Liver (tissue), 9 donors: Measurements from ENCODE around the gene TADA2A. TPM values are rescaled to one million over a fixed set of nuclear protein-coding genes. Genes with fewer than 3 reads are reported as not detected.

Source experiments
- DNase-seq: peaks from one replicate; pipeline ENCODE4 v3.0.0-alpha.2; 2017; ENCODE audit warnings: low spot score
- H3K27ac ChIP-seq, 2 donors: one replicate each; pipeline ENCODE4 v1.7.0; 2013; ENCODE audit warnings: inconsistent platforms in 2 of 2, low read length in 2 of 2, control low read depth in 1 of 2, low read depth in 1 of 2, mild to moderate bottlenecking in 1 of 2
- H3K27me3 ChIP-seq, 4 donors: one replicate each; pipeline versions ENCODE4 v1.6.1 to v1.7.0; 2013; ENCODE audit warnings: low read length in 3 of 4, inconsistent platforms in 1 of 4, mild to moderate bottlenecking in 1 of 4, moderate library complexity in 1 of 4; ENCODE audit not compliant: control insufficient read depth in 4 of 4, insufficient read depth in 4 of 4
- H3K36me3 ChIP-seq, 4 donors: one replicate each; pipeline versions ENCODE4 v1.6.1 to v1.7.0; 2013; ENCODE audit warnings: low read length in 3 of 4, mild to moderate bottlenecking in 3 of 4, low read depth in 1 of 4, moderate library complexity in 1 of 4; ENCODE audit not compliant: control insufficient read depth in 4 of 4, insufficient read depth in 3 of 4
- H3K4me1 ChIP-seq, 4 donors: one replicate each; pipeline versions ENCODE4 v1.6.1 to v1.7.0; 2013; ENCODE audit warnings: low read length in 3 of 4, mild to moderate bottlenecking in 3 of 4, moderate library complexity in 1 of 4; ENCODE audit not compliant: control insufficient read depth in 4 of 4, insufficient read depth in 4 of 4
- H3K4me3 ChIP-seq, 3 donors: one replicate each; pipeline versions ENCODE4 v1.6.1 to v1.7.0; 2013; ENCODE audit warnings: low read length in 3 of 3, control low read depth in 1 of 3, low read depth in 1 of 3, mild to moderate bottlenecking in 1 of 3
- H3K9ac ChIP-seq, 2 donors: one replicate each; pipeline ENCODE4 v1.7.0; 2013; ENCODE audit warnings: low read length in 2 of 2, mild to moderate bottlenecking in 2 of 2, moderate library complexity in 2 of 2, control low read depth in 1 of 2, low read depth in 1 of 2
- H3K9me3 ChIP-seq, 4 donors: one replicate each; pipeline versions ENCODE4 v1.6.1 to v1.7.0; 2013; ENCODE audit warnings: low read length in 3 of 4; ENCODE audit not compliant: control insufficient read depth in 4 of 4
- ATF3 ChIP-seq: IDR thresholded peaks from 2 replicates; pipeline ENCODE4 v1.6.1; 2016; ENCODE audit warnings: antibody characterized with exemption
- CTCF ChIP-seq: fragments of 150-350 bp; IDR thresholded peaks from 2 replicates; pipeline ENCODE4 v1.5.1; 2017; ENCODE audit warnings: improper control_type of control experiment, low read depth, low read length; ENCODE audit not compliant: missing input control
- EGR1 ChIP-seq, 2 donors: IDR thresholded peaks; 2 replicates each; pipeline ENCODE4 v1.6.1; 2016 to 2018; ENCODE audit warnings: antibody characterized with exemption in 2 of 2, low read depth in 2 of 2
- FOXA1 ChIP-seq: IDR thresholded peaks from 2 replicates; pipeline ENCODE4 v1.6.1; 2016; ENCODE audit warnings: antibody characterized with exemption
- FOXA2 ChIP-seq: IDR thresholded peaks from 2 replicates; pipeline ENCODE4 v1.6.1; 2016; ENCODE audit warnings: antibody characterized with exemption
- GABPA ChIP-seq, 2 donors: IDR thresholded peaks in 1 of 2; conservative IDR thresholded peaks in 1 of 2; 2 replicates each; pipeline ENCODE4 v1.6.1; 2016; ENCODE audit warnings: antibody characterized with exemption in 2 of 2, mild to moderate bottlenecking in 1 of 2, moderate library complexity in 1 of 2
- HNF4A ChIP-seq, 2 donors: conservative IDR thresholded peaks; 2 replicates each; pipeline ENCODE4 v1.6.1; 2016; ENCODE audit warnings: antibody characterized with exemption in 2 of 2, mild to moderate bottlenecking in 2 of 2
- HNF4G ChIP-seq: IDR thresholded peaks from 2 replicates; pipeline ENCODE4 v1.6.1; 2016; ENCODE audit warnings: antibody characterized with exemption
- JUND ChIP-seq, 2 donors: IDR thresholded peaks; 2 replicates each; pipeline ENCODE4 v1.6.1; 2016; ENCODE audit warnings: antibody characterized with exemption in 2 of 2
- MAX ChIP-seq: IDR thresholded peaks from 2 replicates; pipeline ENCODE4 v1.6.1; 2016; ENCODE audit warnings: antibody characterized with exemption
- NR2F2 ChIP-seq: IDR thresholded peaks from 2 replicates; pipeline ENCODE4 v1.6.1; 2016; ENCODE audit warnings: antibody characterized with exemption
- RAD21 ChIP-seq, 2 donors: IDR thresholded peaks; 2 replicates each; pipeline ENCODE4 v1.6.1; 2016; ENCODE audit warnings: antibody characterized with exemption in 2 of 2, mild to moderate bottlenecking in 2 of 2
- REST ChIP-seq: IDR thresholded peaks from 2 replicates; pipeline ENCODE4 v1.6.1; 2016; ENCODE audit warnings: antibody characterized with exemption, mild to moderate bottlenecking
- RXRA ChIP-seq, 2 donors: IDR thresholded peaks; 2 replicates each; pipeline ENCODE4 v1.6.1; 2017 to 2018; ENCODE audit warnings: antibody characterized with exemption in 2 of 2, mild to moderate bottlenecking in 1 of 2
- SP1 ChIP-seq: IDR thresholded peaks from 2 replicates; pipeline ENCODE4 v1.6.1; 2018; ENCODE audit warnings: antibody characterized with exemption, mild to moderate bottlenecking
- TAF1 ChIP-seq: conservative IDR thresholded peaks from 2 replicates; pipeline ENCODE4 v1.6.1; 2016; ENCODE audit warnings: antibody characterized with exemption, mild to moderate bottlenecking
- YY1 ChIP-seq: IDR thresholded peaks from 2 replicates; pipeline ENCODE4 v1.6.1; 2016; ENCODE audit warnings: antibody characterized with exemption, mild to moderate bottlenecking
- ZBTB33 ChIP-seq: IDR thresholded peaks from 2 replicates; pipeline ENCODE4 v1.6.1; 2016; ENCODE audit warnings: antibody characterized with exemption
- WGBS: extraction: QIAGEN DNeasy Blood & Tissue Kit; methylation state at CpG from one replicate; pipeline ENCODE4 v1.1.7; 2013; 5-methylcytosine and 5-hydroxymethylcytosine counted together
- polyA plus RNA-seq, 2 donors: library from polyadenylated mRNA; stranded (reverse) in 1 of 2; unstranded in 1 of 2; fragments of 200-250 nt in 1 of 2; fragments of >200 nt in 1 of 2; fragmentation: Nextera tagmentation in 1 of 2; extraction: Ambion mirVana in 1 of 2; gene quantifications; one replicate each; pipeline versions ENCODE4 v1.2.1 to v1.2.3, GENCODE V29; 2013 to 2015
- total RNA-seq, 2 donors: library from RNA; depleted of rRNA; stranded (reverse); fragments of >200 nt; gene quantifications; one replicate each; pipeline ENCODE4 v1.2.3, GENCODE V29; 2014
- donor health status: healthy.
- donor health status: healthy.
- donor health status: healthy.
- donor health status: healthy.
- donor health status: healthy.

Gene TADA2A
- total and polyA plus RNA-seq, 4 donors = 2.8 to 13.4 (median 8.2) TPM

- no peak overlapping the region for H3K9ac ChIP-seq
- DNase-seq = no peak
- no peak overlapping the region for H3K4me3 ChIP-seq
- no peaks in the 10 kb centered on the region for H3K27me3 ChIP-seq
- no peaks in the 10 kb centered on the region for H3K9me3 ChIP-seq
- no peak for TF ChIP-seq EGR1 (IDR thresholded peaks at IDR 0.05; ENCODE audit: low read depth in 2 of 2)
- TF ChIP-seq HNF4A (conservative IDR thresholded peaks at IDR 0.05) = no peak
- no peak for TF ChIP-seq GABPA (IDR thresholded peaks at IDR 0.05 in 1 of 2, conservative IDR thresholded peaks at IDR 0.05 in 1 of 2)
- TF ChIP-seq TAF1 = no peak
- TF ChIP-seq ZBTB33 = no peak
- no peak for TF ChIP-seq SP1
- TF ChIP-seq REST = no peak
- no peak for TF ChIP-seq JUND (IDR thresholded peaks at IDR 0.05)
- TF ChIP-seq FOXA1 = no peak
- TF ChIP-seq NR2F2 = no peak
- no peak for TF ChIP-seq ATF3
- no peak for TF ChIP-seq FOXA2
- TF ChIP-seq MAX = no peak
- no peak for TF ChIP-seq CTCF
- H3K36me3 ChIP-seq = no peaks in the 10 kb centered on the region
- H3K27ac ChIP-seq = no peak overlapping the region
- WGBS = 93% methylated on average over 4 of the region's 4 CpGs
- H3K4me1 ChIP-seq = peaks cover 0 to 30% (median 21%) of the 10 kb centered on the region in 4 donors
Measured at GRCh38 chr17:37361543-37361942, 45.1 kb upstream of the TADA2A start.

- no peaks in the 10 kb centered on the region for H3K9me3 ChIP-seq
- no peaks in the 10 kb centered on the region for H3K36me3 ChIP-seq
- H3K4me3 ChIP-seq = no peak overlapping the region
- H3K27me3 ChIP-seq = no peaks in the 10 kb centered on the region
- WGBS = 48% methylated on average over 1 of the region's 1 CpG
- no peak overlapping the region for H3K9ac ChIP-seq
- peaks cover 0 to 8% (median 2%) of the 10 kb centered on the region in 4 donors for H3K4me1 ChIP-seq
- no peak for DNase-seq
- no peak overlapping the region for H3K27ac ChIP-seq
- TF ChIP-seq JUND (IDR thresholded peaks at IDR 0.05) (no peak), MAX (no peak), REST (no peak), TAF1 (no peak), HNF4A (conservative IDR thresholded peaks at IDR 0.05) (no peak), HNF4G (no peak), ATF3 (no peak), RXRA (IDR thresholded peaks at IDR 0.05) (no peak), YY1 (no peak), CTCF (no peak), RAD21 (IDR thresholded peaks at IDR 0.05) (no peak)
Measured at GRCh38 chr17:37365589-37365988, 41.1 kb upstream of the TADA2A start.
